ENCODE data around the gene SIX4.

DNA sequence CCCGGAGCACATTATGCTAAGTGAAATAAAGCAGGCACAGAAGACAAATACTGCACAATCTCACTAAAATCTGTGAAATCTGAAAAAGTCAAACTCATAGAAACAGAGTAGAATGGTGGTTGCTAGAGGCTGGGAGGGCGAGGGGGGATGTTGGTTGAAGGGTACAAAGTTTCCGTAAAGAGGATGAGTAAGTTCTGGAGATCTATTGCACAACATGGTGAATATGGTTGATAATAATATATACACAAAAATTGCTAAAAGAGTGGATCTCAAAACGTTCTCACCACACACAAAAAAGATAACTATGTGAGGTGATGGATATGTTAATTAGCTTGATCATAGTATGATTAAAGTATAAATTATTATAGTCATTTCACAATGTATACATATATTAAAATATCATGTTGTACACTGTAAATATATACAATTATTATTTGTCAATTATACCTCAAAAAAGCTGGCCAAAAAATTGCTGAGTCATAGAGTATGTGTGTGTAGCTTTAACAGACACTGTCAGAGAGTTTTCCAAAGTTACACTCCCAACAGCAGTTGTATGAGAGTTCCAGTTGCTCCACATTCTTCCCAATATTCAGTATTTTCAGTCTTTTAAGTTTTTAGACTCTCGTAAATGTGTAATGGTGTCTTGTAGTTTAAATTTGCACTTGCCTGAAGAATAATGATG, 55.6 kb downstream of the SIX4 start:
- no peak for TF ChIP-seq EZH2 (IDR thresholded peaks at IDR 0.05; ENCODE audit: borderline replicate concordance, low read depth, low read length, poor library complexity, severe bottlenecking)
- TF ChIP-seq CTCF (conservative IDR thresholded peaks at IDR 0.05; ENCODE audit: low read depth, low read length) = no peak

Data from A673 (cell line).